DMS153 treated with DMSO at 0.1 percent for 48 hours (cell line): ENCODE data around the gene FXR2.

ENCODE experiments used
- DNase-seq: peaks from one replicate; lab custom pipeline; 2025; ENCODE audit not compliant: unreplicated experiment; lab: John Stamatoyannopoulos, UW

The FXR2 gene

GRCh38 chr17:7589204-7589868 is 25.4 kb downstream of the FXR2 start:
- DNase-seq = no peak

- DNase-seq = no peak
Observed at GRCh38 chr17:7588553-7589203, 26.0 kb downstream of the FXR2 start.

GRCh38 chr17:7587420-7588151 is 27.1 kb downstream of the FXR2 start:
- no peak for DNase-seq

- DNase-seq = no peak
Observed at GRCh38 chr17:7586673-7587419, 27.9 kb downstream of the FXR2 start.

GRCh38 chr17:7583253-7584109 is 31.2 kb downstream of the FXR2 start, which contains the start of gene MPDU1:
MPDU1 (plus strand) TSS chr17:7583852; CDS start chr17:7583863, 11 bp downstream.
- peak; percentile 78 for DNase-seq

- DNase-seq = no peak
Observed at GRCh38 chr17:7582396-7583252, 32.1 kb downstream of the FXR2 start.

- no peak for DNase-seq
Observed at GRCh38 chr17:7580604-7581575, 33.8 kb downstream of the FXR2 start.

GRCh38 chr17:7579834-7580603 is 34.7 kb downstream of the FXR2 start:
- no peak for DNase-seq

GRCh38 chr17:7579001-7579833 is 35.5 kb downstream of the FXR2 start, which contains the start of gene CD68:
CD68 (plus strand) TSS chr17:7579638; CDS start chr17:7579678, 40 bp downstream.
- DNase-seq = no peak

GRCh38 chr17:7577327-7578199 is 37.1 kb downstream of the FXR2 start:
- DNase-seq = no peak

GRCh38 chr17:7576432-7576937 is 38.2 kb downstream of the FXR2 start:
- no peak for DNase-seq

GRCh38 chr17:7575959-7576358 is 38.7 kb downstream of the FXR2 start:
- DNase-seq = no peak

- no peak for DNase-seq
Observed at GRCh38 chr17:7575481-7575883, 39.2 kb downstream of the FXR2 start.

GRCh38 chr17:7574176-7574953 is 40.3 kb downstream of the FXR2 start:
- no peak for DNase-seq
